Measurements from ENCODE around the gene TMEM59. TPM values are rescaled to one million over a fixed set of nuclear protein-coding genes. Genes with fewer than 3 reads are reported as not detected.
A peak's percentile ranks its signal among the peaks of the same experiment; 100 is the strongest.
"Not testable (repeated sequence)": the region's sequence is repeated elsewhere in the genome, so short reads cannot be mapped to it uniquely, and the experiment has no call there.

TMEM59 gene
- total RNA-seq, 2 experiments from 2014 or later = 93.4 to 109 TPM

GRCh38 chr1:54037476-54037875 is 15.5 kb downstream of the TMEM59 start:
- intact Hi-C loops (cut with micrococcal nuclease) = no loop called here
- ChIA-PET CTCF (no interaction called here), POLR2A (no interaction called here)
- H3K27ac Mint-ChIP-seq = peak overlapping the region; percentile 45
- no peak overlapping the region for H3K4me3 Mint-ChIP-seq
- H3K36me3 Mint-ChIP-seq (ENCODE audit: low read depth) = peaks cover 24% of the 10 kb centered on the region
- no peak for ATAC-seq
- H3K9me3 Mint-ChIP-seq = no peaks in the 10 kb centered on the region
- DNase-seq = no peak
- no peak for TF ChIP-seq CTCF (IDR thresholded peaks at IDR 0.05)
- no peaks in the 10 kb centered on the region for H3K27me3 Mint-ChIP-seq
- no peaks in the 10 kb centered on the region for H3K4me1 Mint-ChIP-seq (ENCODE audit: low read depth)

DNA sequence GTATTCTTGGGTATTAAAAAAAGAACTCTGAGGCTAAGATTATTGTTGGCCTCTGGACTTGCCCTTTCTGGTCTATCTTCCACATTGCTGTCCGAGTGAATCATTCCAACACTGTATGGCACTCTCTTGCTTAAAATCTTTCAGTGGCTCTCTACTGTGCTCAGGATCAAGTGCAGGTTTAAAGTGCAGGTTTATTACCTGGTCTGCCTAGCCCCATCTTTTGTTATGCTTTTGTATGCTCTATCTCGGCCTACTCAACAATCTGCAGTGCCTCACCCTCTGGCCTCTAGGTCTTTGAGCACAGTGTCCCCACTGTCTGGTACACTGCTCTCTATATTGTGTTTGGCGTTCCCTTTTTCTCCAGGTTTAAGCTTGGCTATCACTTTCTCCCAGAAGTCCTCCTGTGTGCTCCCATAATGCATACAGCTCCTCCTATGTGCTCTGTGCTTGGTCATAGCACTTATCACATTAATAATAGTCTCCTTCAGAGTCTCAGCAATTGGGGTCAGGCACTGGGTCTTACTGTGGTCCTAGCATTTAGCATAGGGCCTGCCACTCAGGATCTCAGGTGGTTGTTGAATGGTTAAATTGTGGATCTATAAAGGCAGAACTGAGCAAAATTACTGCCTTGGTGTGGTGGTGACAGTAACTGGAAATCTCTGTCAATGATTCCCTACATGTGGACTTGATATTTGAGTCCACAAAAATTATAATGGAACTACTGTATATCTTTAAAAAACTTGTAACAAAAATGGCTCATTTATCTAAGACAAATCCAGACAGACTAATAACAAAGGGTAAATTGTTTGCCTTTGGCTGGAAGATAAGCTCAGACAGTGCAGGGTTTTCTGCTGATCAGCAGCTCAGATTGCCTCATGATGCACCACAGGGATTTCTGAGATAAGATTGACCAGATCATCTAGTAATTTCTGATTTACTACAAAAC is 24.4 kb downstream of the TMEM59 start:
- intact Hi-C loops (cut with micrococcal nuclease) = no loop called here
- POLR2A ChIA-PET = interaction anchor here (0.6 kb wide), 1 partner anchor 12 kb away, joined by 3 read pairs; no protein-coding TSS in a partner anchor
- no peaks in the 10 kb centered on the region for H3K9me3 Mint-ChIP-seq

DNA sequence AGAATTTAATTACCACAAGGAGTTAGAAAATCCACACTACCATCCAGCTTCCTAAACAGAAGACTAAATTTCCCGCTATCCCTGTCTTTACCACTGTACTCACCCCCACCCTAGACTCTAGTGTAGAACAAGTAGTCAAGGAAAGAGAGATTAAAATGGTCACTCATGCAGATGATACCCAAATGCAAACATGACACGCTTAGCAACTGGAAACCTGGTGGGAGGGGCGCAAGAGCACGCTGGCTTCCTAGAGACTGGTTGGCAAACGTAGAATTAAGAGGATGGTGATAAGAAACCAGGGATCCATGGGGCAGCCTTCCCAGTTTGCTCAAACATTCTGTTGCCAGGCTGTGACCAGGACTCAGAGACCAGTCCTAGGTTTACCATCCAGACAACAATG is 25.2 kb downstream of the TMEM59 start:
- Mint-ChIP-seq H3K36me3 (ENCODE audit: low read depth) (peaks cover 4% of the 10 kb centered on the region), H3K4me3 (no peak overlapping the region), H3K4me1 (ENCODE audit: low read depth) (no peaks in the 10 kb centered on the region), H3K27ac (no peak overlapping the region), H3K9me3 (no peaks in the 10 kb centered on the region), H3K27me3 (no peaks in the 10 kb centered on the region)
- ChIA-PET CTCF (no interaction called here), POLR2A (no interaction called here)
- no peak for TF ChIP-seq CTCF (IDR thresholded peaks at IDR 0.05)
- no peak for DNase-seq
- intact Hi-C loops (cut with micrococcal nuclease) = no loop called here
- no peak for ATAC-seq

More for the DNA sequence above, 24.4 kb downstream of the TMEM59 start:
- no peak for ATAC-seq
- peaks cover 4% of the 10 kb centered on the region for H3K36me3 Mint-ChIP-seq (ENCODE audit: low read depth)
- no peaks in the 10 kb centered on the region for H3K27me3 Mint-ChIP-seq
- DNase-seq = no peak
- CTCF ChIA-PET = interaction anchor here (1.0 kb wide), 1 partner anchor 150 kb away, joined by 3 read pairs; no protein-coding TSS in a partner anchor
- H3K4me1 Mint-ChIP-seq (ENCODE audit: low read depth) = no peaks in the 10 kb centered on the region
- H3K27ac Mint-ChIP-seq = no peak overlapping the region
- TF ChIP-seq CTCF (IDR thresholded peaks at IDR 0.05) = no peak
- no peak overlapping the region for H3K4me3 Mint-ChIP-seq

GRCh38 chr1:54024811-54025210 is 28.2 kb downstream of the TMEM59 start:
- H3K4me3 Mint-ChIP-seq; ATAC-seq; H3K27ac Mint-ChIP-seq; intact Hi-C loops (cut with micrococcal nuclease); CTCF ChIA-PET; H3K36me3 Mint-ChIP-seq (ENCODE audit: low read depth); H3K4me1 Mint-ChIP-seq (ENCODE audit: low read depth); POLR2A ChIA-PET; DNase-seq; H3K9me3 Mint-ChIP-seq; H3K27me3 Mint-ChIP-seq: not testable (repeated sequence)

- Mint-ChIP-seq H3K4me1 (ENCODE audit: low read depth) (no peaks in the 10 kb centered on the region), H3K9me3 (no peaks in the 10 kb centered on the region), H3K36me3 (ENCODE audit: low read depth) (no peaks in the 10 kb centered on the region), H3K4me3 (no peak overlapping the region), H3K27ac (no peak overlapping the region), H3K27me3 (no peaks in the 10 kb centered on the region)
- POLR2A ChIA-PET = no interaction called here
- DNase-seq (no peak), ATAC-seq (no peak)
- TF ChIP-seq CTCF (IDR thresholded peaks at IDR 0.05) = no peak
- intact Hi-C loops (cut with micrococcal nuclease) = no loop called here
- CTCF ChIA-PET = no interaction called here
These were observed 28.6 kb downstream of the TMEM59 start for GRCh38 chr1:54024358-54024757.

DNA sequence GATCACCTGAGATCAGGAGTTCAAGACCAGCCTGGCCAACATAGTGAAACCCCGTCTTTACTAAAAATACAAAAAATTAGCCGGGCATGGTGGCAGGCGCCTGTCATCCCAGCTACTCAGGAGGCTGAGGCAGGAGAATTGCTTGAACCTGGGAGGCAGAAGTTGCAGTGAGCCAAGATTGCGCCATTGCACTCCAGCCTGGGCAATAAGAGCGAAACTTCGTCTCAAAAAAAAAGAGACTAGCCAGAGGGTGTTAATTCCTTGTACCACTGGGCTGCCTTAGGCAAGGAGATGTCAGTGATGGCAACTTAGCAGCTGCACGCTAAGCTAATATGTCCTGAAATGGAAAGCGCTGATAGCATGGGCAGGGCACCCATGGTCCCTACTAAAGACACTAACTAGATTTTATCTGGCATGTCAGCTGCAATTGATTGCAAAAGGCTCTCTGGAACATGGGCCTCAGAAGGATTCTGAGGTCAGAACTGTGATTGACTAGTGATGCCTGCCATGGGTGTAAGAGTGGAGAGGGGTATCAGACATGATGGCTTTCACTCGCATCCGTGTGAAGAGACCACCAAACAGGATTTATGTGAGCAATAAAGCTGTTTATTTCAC is 33.3 kb downstream of the TMEM59 start:
- intact Hi-C loops (cut with micrococcal nuclease); H3K4me3 Mint-ChIP-seq; H3K4me1 Mint-ChIP-seq (ENCODE audit: low read depth); H3K9me3 Mint-ChIP-seq; H3K36me3 Mint-ChIP-seq (ENCODE audit: low read depth); H3K27ac Mint-ChIP-seq; ATAC-seq; DNase-seq; H3K27me3 Mint-ChIP-seq: not testable (repeated sequence)
- POLR2A ChIA-PET = interaction anchor here (0.6 kb wide), 1 partner anchor 45 kb away, joined by 5 read pairs; no protein-coding TSS in a partner anchor
- CTCF ChIA-PET = interaction anchor here (0.7 to 1.3 kb wide), 2 partner anchors 22 to 59 kb away, joined by 3 read pairs; no protein-coding TSS in a partner anchor

Measured in activated CD8-positive, alpha-beta T cell treated with anti-CD3 and anti-CD28 coated beads for 36 hours (primary cell).